ENCODE results near the gene WDR89.
"Not testable (repeated sequence)": the region's sequence is repeated elsewhere in the genome, so short reads cannot be mapped to it uniquely, and the experiment has no call there.

WDR89 gene

GRCh38 chr14:63596998-63597658 is 44.5 kb downstream of the WDR89 start:
- DNase-seq (ENCODE audit: low read depth in 2 of 2) = no peak

DNA sequence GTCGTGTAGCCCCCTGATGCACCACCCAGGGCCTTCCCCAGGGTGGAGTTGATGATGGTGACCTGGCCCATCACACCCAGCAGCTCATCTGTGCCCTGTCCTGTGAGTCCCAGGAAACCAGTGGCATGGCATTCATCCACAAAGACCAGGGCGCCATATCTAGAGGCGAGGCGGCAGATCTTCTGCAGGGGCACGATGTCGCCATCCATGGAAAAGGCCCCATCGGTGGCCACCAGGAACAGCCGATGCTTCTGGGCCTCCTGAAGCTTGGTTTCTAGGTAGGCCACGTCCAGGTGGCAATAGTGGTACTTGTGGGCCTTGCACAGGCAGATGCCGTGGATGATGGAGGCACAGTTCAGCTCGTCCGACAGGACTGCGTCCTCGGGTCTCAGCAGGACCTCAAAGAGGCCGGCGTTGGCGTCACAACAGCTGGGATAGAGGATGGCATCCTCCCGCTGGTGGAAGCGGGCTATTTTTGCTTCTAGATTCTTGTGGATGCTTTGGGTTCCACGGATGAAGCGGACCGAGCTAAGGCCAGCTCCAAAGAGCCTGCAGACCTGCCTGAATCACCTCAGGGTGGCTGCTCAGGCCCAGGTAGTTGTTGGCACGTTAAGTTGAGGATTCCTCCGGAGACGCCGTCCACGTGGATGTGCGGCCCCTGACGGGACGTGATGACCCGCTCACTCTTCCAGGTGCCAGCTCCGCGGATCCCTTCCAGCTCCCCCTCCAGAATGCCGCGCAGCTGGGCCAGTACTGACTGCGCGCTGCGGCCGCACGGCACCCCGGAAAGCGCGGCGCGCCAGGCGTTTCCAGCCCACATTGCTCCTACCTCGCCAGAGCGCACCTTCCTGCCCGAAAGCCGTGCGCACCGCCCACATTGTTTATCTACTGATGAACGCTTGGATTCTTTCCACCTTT is 47.0 kb downstream of the WDR89 start:
- no peak for DNase-seq (ENCODE audit: low read depth in 2 of 2)

DNA sequence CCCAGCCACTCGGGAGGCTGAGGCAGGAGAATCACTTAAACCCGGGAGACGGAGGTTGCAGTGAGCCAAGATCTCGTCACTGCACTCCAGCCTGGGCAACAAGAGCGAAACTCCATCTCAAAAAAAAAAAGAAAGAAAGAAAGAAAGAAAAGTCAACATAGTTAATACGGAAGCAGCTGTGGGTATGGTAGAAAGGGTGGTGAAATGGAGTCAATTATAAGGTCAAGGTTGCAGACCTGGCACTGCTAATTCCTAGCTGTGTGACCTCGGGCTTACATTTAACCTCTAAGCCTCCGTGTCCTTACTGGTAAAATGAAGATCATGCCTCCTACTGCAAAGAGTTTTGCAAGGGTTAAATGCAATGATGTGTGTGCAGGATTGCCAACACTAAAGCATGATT is 58.6 kb downstream of the WDR89 start:
- not testable (repeated sequence) for DNase-seq (ENCODE audit: low read depth in 2 of 2)

DNA sequence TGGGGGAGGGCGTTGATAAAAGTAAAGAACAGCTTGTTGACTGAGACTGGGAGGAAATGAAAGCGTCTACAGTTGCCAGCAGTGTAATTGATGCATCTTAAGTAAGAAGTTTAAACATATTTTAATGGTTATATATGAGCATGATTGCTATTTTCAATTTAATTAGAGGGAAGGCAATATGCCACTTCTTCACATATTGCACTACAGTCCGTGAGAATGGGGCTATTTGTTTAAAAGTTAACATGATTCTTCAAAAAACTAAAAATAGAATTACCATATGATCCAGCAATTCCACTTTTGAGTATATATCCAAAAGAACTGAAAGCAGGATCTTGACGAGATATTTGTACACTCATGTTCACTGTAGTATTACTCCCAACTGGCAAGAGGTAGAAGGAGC is 60.2 kb downstream of the WDR89 start:
- DNase-seq (ENCODE audit: low read depth in 2 of 2) = no peak

DNA sequence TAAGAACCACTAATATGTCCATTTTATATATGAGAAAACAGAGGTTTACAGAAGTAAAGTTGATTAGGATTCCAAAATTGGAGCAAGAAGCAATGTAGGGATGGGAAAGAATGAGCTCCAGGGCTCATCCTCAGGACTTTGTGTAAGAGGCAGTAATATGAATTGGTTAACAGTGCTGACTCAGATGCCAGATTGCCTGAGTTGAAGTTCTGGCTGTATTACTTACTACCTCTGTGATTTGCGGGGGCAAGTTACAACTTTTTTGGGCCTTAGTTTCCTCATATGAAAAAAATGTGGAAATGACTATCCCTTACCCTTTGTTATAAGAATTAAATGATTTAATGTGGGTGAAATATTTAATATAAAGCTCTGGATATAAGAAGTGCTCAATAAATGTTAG is 63.4 kb downstream of the WDR89 start:
- no peak for DNase-seq (ENCODE audit: low read depth in 2 of 2)

DNA sequence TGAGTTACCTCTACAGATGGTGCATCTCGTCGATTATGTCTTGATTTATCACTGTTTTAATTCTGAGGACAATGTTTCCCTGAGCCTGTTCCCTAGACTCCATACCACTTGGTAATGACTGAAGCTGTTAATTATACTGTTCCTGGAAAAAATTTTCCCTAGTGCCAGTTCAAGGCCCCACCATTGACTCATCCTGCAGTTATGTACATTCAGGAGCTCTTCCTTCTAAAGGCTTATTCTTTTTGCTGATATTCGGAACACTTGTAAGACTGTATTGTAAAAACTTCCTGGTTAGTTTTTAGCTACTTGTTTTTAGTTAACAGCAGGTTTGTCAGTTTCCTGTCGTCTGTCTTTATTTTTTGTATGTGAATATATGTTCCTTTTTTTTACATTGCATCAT is 68.1 kb downstream of the WDR89 start:
- no peak for DNase-seq (ENCODE audit: low read depth in 2 of 2)

DNA sequence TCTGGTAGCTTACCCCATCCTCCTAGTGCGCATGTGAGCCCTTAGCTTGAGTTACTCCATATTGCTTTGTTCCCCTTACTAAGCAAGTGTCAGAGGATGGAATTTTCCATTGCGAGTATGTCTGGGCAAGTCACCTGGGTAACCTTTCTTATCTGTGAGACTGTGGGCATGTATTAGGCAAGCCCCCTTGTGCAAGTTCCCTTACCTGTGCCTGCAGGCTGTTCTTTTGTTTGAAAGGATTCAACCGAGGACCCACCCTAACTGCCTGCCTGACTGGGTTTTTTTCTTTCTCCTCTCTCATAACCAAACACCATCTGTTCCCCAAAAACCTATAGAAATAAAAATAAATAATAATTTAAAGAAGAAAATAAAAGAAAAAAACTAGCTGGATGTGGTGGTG is 76.2 kb downstream of the WDR89 start:
- DNase-seq (ENCODE audit: low read depth in 2 of 2) = no peak

- no peak for DNase-seq (ENCODE audit: low read depth in 2 of 2)
Observed at GRCh38 chr14:63564318-63564717, 77.4 kb downstream of the WDR89 start.

DNA sequence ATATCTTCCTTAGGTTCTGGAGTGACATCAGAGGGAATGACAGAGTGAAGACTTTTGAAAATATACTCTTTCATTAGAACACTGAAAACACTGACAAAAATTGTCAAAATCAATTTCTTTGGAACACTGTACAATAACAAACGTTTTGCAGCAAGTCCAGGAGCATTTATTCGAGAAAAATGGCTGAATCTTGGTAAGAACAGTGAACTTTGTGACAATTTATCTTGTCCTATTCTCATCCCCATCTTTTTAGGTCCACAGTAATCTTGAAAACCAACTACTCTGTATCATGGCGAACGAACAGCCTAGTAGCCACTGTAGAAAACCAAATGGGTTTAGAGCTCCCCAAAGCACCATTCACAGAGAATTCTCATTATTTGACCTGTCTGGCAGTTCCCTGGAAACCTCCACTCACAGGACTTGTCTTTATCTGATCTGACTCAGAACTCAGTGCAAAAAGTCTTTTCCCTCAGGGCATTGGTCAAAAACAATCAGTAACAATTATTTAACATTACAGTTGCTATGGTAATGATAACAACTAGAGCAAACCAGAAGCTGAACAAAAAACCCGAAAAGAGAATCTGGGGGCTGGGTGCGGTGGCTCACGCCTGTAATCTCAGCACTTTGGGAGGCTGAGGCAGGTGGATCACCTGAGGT is 78.2 kb downstream of the WDR89 start:
- no peak for DNase-seq (ENCODE audit: low read depth in 2 of 2)

DNA sequence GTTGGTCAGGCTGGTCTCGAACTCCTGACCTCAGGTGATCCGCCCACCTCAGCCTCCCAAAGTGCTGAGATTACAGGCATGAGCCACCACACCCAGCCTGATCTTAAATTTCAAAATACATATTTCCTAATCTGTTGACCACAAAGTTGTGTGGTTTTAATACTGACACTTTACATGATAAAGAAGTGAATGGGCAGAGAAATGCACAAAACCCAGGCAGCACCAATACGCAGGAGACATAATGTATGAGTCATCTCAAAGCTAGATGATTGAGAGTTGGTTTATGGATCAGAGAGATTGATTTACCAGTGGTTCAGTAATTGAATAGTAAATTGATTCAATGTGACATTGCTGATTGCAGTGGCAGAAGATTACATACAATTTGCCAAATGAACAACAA is 79.3 kb downstream of the WDR89 start:
- DNase-seq (ENCODE audit: low read depth in 2 of 2) = no peak

- no peak for DNase-seq (ENCODE audit: low read depth in 2 of 2)
Observed at GRCh38 chr14:63555572-63555971, 86.1 kb downstream of the WDR89 start.

- DNase-seq (ENCODE audit: low read depth in 2 of 2) = no peak
Observed at GRCh38 chr14:63551332-63551731, 90.3 kb downstream of the WDR89 start.

DNA sequence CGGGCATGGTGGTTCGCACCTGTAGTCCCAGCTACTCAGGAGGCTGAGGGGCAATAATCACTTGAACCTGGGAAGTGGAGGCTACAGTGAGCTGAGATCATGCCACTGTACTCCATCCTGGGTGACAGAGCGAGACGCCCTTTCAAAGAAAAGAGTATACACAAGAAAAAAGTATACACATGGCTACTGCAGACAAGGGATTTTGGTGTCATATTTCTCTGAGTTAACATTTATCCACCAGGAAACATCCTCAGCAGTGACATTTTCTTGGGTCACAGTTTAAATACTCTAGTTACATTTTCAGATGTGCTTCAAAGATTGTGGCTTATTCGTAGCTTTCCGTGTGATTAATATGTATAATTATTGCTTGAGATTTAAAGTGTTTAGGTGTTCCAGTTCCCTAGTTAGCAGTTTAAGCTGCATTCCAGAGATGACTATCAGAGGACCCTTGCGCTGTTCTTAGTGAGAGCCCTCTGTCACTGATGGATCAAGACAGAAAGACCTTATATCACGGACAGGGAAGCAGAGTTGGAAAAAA is 93.8 kb downstream of the WDR89 start:
- DNase-seq (ENCODE audit: low read depth in 2 of 2) = no peak
